Esophagus muscularis mucosa (tissue), 4 donors: ENCODE measurements around the gene PROB1.

Experiments used
- EP300 ChIP-seq: sonication (generic); formaldehyde crosslinking; IDR thresholded peaks from one replicate; pipeline ENCODE4 v1.6.1; 2017; ENCODE audit warnings: antibody characterized with exemption
- POLR2AphosphoS5 ChIP-seq, 2 donors: sonication (generic); formaldehyde crosslinking; IDR thresholded peaks; one replicate each; pipeline ENCODE4 v1.6.1; 2017; ENCODE audit warnings: antibody characterized with exemption in 2 of 2
- TF ChIP-seq, protein P1 (sequence below), 3 experiments: fragments of 200-600 bp in 2 of 3; fragments of 450-650 bp in 1 of 3; sonication (generic) in 2 of 3; IDR thresholded peaks; one replicate each; pipeline ENCODE4 v1.5.1; 2017 to 2019; ENCODE audit warnings: antibody characterized with exemption in 3 of 3, mild to moderate bottlenecking in 2 of 3, moderate library complexity in 1 of 3

DNA sequence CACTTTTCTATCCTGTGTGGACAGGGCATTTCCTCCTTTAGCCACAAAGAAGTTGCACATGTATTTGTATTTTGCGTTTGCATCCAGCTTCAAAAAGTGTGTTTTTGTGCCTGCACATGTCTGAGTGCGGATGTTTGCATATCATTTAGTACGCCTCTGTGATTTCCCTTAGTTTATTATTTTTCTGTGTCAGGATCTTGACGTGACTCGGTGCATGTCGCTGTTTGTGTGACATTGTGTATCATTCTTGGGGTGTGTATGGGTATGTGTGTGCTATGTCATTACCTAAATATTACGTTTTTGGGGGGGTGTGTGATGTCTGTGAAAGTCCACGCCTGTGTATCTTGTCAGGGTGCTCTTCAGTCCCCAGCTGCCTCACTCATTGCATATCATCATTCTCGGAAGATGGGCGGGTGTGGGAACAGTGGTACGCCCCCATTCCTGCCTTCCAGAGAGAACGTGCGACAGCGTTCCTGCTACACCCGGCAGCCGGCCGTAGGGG lies 53.7 kb downstream of the PROB1 start:
- TF ChIP-seq, protein P1, sequence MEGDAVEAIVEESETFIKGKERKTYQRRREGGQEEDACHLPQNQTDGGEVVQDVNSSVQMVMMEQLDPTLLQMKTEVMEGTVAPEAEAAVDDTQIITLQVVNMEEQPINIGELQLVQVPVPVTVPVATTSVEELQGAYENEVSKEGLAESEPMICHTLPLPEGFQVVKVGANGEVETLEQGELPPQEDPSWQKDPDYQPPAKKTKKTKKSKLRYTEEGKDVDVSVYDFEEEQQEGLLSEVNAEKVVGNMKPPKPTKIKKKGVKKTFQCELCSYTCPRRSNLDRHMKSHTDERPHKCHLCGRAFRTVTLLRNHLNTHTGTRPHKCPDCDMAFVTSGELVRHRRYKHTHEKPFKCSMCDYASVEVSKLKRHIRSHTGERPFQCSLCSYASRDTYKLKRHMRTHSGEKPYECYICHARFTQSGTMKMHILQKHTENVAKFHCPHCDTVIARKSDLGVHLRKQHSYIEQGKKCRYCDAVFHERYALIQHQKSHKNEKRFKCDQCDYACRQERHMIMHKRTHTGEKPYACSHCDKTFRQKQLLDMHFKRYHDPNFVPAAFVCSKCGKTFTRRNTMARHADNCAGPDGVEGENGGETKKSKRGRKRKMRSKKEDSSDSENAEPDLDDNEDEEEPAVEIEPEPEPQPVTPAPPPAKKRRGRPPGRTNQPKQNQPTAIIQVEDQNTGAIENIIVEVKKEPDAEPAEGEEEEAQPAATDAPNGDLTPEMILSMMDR (IDR thresholded peaks at IDR 0.05), result no peak
- no peak for TF ChIP-seq POLR2AphosphoS5 (IDR thresholded peaks at IDR 0.05)
- TF ChIP-seq EP300, result no peak
